ENCODE measurements around the gene SART1.
"Not testable (repeated sequence)": the region's sequence is repeated elsewhere in the genome, so short reads cannot be mapped to it uniquely, and the experiment has no call there.

The SART1 gene

DNA sequence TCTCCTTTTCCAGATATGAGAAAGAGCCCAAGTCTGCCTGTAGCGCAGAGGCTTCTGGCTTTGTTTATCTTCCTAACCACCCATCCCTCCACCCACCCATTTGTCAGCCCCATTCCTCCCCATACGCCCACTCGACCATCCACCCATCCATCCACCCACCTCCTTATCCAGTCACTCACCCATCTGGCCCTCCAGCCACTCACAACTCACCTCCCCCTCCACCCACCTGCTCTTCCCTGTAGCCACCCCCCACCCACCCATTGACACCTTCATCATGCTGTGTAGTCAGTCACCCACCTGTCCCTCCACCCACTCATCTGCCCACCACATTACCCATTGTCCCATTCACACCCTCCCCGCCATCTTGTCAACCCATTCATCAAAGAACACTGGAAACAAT is 55.8 kb downstream of the SART1 start:
- no peak for DNase-seq (ENCODE audit: low spot score)

DNA sequence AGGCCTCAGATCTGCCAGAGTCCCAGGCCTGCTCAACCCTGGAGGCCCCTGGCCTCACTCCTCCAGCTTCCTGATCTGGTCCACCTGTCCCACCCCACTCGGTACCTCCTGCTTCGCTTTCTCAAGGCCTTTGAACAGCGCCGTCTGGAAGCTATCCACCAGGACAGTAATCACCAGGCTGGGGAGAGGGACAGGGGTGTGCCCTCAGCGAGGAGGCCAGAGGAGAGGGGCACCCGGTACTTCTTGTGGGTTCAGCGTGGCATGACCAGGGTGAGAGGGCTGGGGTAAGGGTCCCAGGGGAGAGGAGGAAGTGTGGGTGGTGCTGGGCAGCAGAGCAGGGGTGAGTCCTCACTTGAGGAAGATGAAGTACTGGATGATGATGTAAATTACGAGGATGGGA is 58.7 kb downstream of the SART1 start:
- DNase-seq (ENCODE audit: low spot score) = no peak

DNA sequence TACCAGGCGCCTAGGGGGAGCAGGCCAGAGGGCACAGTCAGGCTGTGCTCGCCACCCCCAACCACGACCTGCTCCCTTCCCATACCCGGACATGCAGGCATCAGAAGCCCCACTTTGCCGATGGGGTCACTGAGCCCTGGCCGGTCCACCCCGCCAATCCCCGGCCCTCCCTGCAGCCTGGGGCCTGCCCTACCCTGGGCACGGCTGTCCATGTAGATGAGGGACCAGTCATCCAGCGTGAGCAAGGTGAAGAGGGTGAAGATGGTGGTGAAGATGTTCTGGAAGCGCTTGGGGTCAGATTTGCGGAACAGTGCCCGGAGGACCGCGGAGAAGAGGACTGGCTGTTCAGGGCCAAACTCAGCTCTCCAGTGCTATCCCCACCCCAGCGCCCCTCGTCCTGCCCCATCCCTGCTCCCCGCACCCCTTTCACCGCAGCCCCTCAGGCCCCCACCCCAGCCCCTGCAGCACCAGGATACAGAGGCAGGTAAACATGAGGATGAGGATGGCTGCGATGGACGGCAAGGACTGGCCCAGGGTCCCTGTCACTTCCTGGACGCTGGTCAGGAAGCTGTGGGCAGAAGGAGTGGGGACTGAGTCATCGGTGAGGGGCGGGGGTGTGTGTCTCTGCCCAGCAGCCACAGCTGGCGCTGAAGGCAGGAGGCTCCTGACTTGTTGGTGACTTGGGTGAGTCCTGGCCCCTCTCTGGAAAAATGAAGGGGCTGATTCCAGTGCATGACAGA is 59.3 kb downstream of the SART1 start:
- no peak for DNase-seq (ENCODE audit: low spot score)

DNA sequence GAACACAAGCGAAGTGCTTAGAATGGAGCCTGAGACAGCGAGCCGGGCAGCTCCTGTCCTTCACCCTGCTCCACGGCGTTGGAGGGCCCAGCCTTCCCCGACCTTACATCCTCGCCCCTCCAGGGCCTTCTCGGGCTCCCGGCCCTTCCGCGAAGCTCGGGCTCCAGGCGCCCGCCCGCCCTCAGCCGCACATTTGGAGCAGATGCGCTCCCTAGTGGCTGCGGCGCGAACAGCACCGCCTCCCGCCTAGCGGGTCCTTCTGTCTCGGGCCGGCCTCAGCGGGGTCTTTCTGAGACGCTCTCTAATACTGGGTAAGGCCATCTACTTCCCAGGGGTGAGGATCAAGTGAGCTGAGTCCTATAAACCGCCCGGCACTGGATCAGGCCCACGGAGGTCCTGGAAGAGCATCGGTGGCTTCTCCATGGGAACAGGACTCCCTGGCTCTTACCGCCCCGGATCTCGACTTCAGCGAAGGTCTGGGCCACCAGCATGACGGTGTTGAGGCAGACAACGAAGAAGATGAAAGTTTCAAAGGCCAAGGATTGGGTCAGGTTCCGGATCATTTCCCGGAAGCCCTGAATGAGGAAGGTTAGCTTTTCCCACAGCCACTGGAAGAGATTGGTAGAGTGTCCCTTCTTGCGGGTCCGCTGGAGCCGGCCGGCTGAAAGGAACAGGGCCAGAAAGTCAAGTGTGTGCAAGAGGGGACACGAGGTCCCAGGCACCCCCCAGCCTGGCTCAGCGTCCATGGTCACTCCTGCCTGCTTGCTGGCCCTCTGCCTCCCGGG is 61.1 kb downstream of the SART1 start:
- peak; percentile 82 for DNase-seq (ENCODE audit: low spot score)

DNA sequence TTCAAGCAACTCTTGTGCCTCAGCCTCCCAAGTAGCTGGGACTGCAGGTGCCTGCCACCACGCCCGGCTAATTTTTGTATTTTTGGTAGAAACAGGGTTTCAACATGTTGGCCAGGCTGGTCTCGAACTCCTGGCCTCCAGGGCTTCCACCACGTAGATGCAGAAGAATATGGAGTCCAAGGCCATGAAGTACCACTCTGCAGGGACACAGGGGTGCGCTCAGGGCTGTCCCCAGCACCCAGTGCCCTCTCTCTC is 61.6 kb downstream of the SART1 start:
- not testable (repeated sequence) for DNase-seq (ENCODE audit: low spot score)

DNA sequence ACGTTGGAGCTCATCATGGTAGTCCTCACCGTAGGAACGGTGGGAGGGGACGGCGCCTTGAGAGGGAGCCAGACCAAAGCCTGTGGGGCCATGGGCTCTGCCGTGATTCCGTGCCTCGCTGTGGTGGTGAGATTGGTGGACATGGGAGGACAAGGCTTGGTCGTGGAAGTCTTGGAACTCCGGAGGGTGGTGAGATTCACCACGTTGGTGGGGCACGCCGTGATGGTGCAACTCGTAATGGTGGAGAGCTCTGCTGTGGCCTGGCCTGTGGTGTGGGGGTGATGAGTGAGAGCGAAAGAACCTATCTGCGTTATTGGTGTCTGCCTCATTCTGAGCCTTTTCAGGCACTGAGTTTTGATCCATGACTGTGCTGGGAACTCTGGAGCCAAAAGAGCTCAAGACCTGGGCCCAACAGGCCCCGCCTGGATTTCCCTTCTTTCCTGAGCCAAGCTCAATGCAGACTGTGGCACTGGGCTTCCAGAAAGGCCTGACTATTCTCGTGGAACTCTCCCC is 64.5 kb downstream of the SART1 start, which contains the start of gene CATSPER1:
CATSPER1 (minus strand) TSS at position 463 of the 513 bp plus-strand sequence; CDS start at position 363, 100 bp downstream.
- DNase-seq (ENCODE audit: low spot score) = no peak
